ENCODE measurements around the gene GSTM3.

DNA sequence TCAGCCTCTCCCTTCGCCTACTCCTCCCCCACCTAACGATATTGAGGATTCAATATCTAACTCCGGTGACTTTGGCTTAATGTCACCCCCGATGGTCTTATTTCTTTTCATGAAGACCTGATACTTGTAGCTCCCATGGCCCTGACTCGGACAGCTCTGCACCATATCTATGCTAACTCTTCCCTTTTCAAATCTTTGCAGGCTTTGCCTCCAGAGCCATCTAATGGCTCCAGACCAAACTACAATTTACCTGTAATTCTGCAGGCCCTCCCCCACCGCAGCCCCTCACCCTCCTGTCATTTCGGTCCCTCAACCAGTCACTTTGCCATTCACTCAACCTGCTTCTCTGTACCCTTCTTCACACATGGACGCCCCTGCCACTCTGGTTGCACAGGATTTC, 36.7 kb downstream of the GSTM3 start:
- TF ChIP-seq, protein P1, sequence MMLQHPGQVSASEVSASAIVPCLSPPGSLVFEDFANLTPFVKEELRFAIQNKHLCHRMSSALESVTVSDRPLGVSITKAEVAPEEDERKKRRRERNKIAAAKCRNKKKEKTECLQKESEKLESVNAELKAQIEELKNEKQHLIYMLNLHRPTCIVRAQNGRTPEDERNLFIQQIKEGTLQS (IDR thresholded peaks at IDR 0.05) = no peak
- TF ChIP-seq, protein P1 (CRISPR knock-in tag; conservative IDR thresholded peaks at IDR 0.05) = no peak
- TF ChIP-seq ZKSCAN1 (IDR thresholded peaks at IDR 0.05; ENCODE audit: low read depth, low read length) = no peak
- TF ChIP-seq RAD21 (CRISPR knock-in tag; conservative IDR thresholded peaks at IDR 0.05 in 1 of 2, IDR thresholded peaks at IDR 0.05 in 1 of 2) = peak in 1 of 2 experiments; percentile 25; a peak in 1 of 4 replicates
- TF ChIP-seq CBX3 (IDR thresholded peaks at IDR 0.05; ENCODE audit: borderline replicate concordance in 1 of 2, low read length in 2 of 2) = no peak
- peak in 2 of 3 experiments; percentile 10 to 44; a peak in 2 of 6 replicates for TF ChIP-seq CTCF (IDR thresholded peaks at IDR 0.05 in 2 of 3, conservative IDR thresholded peaks at IDR 0.05 in 1 of 3; ENCODE audit: insufficient read depth in 2 of 3, low read depth in 1 of 3, low read length in 3 of 3)
- TF ChIP-seq CREB5 (CRISPR knock-in tag; IDR thresholded peaks at IDR 0.05) = no peak
- no peak for TF ChIP-seq JUND (IDR thresholded peaks at IDR 0.05; ENCODE audit: borderline replicate concordance, low read depth, low read length)
- TF ChIP-seq JUND (tag; IDR thresholded peaks at IDR 0.05; ENCODE audit: borderline replicate concordance, low read depth, low read length) = no peak
- no peak for TF ChIP-seq ZNF583 (CRISPR knock-in tag; IDR thresholded peaks at IDR 0.05)
